ENCODE results near the gene SCARF1. TPM values are rescaled to one million over a fixed set of nuclear protein-coding genes. Genes with fewer than 3 reads are reported as not detected.

Gene SCARF1
- total RNA-seq, 1 donor from 2014 or later: 0.42 TPM

DNA sequence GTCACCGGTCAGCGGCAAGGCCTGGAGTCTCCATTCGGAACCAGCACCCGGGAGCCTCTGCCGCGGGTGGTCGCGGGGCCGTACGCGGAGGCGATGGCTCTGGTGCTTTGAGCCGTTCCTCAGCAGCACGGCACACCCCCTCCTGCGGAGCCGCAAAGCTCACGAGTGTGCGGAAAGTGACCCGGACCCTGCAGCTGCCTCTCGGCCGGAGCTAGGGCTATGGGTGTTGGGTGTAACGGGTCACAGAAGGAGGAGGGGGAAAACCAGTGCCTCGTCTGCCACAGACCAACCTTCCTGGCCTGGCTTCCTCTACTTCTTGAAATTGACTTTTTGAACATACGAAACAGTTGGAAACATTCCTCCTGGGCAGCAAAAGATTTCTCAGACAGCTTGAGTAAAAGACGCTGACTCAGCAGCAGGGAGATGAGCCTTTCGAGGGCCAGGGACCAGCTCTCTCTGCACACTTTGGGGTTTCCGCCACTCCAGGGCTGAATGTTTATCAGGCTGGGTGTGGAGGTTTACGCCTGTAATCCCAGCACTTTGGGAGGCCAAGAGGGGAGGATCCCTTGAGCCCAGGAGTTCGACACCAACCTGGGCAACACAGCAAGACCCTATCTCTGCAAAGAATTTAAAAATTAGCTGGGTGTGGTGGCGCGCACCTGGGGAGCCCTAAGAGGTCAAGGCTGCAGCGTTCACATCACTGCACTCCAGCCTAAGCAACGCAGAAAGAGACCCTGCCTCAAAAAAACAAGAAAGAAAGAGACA is 56.5 kb downstream of the SCARF1 start:
- TF ChIP-seq, protein P1, sequence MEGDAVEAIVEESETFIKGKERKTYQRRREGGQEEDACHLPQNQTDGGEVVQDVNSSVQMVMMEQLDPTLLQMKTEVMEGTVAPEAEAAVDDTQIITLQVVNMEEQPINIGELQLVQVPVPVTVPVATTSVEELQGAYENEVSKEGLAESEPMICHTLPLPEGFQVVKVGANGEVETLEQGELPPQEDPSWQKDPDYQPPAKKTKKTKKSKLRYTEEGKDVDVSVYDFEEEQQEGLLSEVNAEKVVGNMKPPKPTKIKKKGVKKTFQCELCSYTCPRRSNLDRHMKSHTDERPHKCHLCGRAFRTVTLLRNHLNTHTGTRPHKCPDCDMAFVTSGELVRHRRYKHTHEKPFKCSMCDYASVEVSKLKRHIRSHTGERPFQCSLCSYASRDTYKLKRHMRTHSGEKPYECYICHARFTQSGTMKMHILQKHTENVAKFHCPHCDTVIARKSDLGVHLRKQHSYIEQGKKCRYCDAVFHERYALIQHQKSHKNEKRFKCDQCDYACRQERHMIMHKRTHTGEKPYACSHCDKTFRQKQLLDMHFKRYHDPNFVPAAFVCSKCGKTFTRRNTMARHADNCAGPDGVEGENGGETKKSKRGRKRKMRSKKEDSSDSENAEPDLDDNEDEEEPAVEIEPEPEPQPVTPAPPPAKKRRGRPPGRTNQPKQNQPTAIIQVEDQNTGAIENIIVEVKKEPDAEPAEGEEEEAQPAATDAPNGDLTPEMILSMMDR (conservative IDR thresholded peaks at IDR 0.05): no peak
- Mint-ChIP-seq H3K4me3 (no peak overlapping the region), H3K4me1 (no peaks in the 10 kb centered on the region), H3K27ac (ENCODE audit: unreplicated experiment) (no peak overlapping the region), H3K36me3 (ENCODE audit: low read depth) (no peaks in the 10 kb centered on the region), H3K27me3 (ENCODE audit: low read depth) (no peaks in the 10 kb centered on the region), H3K9me3 (no peaks in the 10 kb centered on the region)
- DNase-seq (ENCODE audit: low read depth, low spot score): no peak

DNA sequence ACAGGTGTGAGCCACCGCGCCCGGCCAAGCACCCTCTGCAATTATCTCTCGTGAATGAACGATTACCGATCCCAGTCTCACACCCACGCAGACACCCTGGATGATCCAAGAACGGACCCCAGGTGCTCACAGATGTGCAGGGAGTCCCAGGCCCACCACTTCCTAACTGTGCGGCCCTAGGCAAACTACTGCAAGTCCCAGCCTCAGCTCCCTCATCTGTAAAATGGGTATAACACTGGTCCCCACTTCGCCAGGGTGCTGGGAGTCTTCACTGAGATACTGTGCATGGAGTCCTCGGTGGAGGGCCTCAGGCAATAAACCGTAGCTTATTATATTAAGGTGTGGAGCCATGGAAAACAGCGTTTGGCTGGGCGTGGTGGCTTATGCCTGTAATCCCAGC is 61.4 kb downstream of the SCARF1 start:
- Mint-ChIP-seq H3K27me3 (ENCODE audit: low read depth) (no peaks in the 10 kb centered on the region), H3K27ac (ENCODE audit: unreplicated experiment) (no peak overlapping the region), H3K36me3 (ENCODE audit: low read depth) (no peaks in the 10 kb centered on the region), H3K4me3 (no peak overlapping the region), H3K4me1 (no peaks in the 10 kb centered on the region), H3K9me3 (no peaks in the 10 kb centered on the region)
- TF ChIP-seq, protein P1 (conservative IDR thresholded peaks at IDR 0.05): no peak
- DNase-seq (ENCODE audit: low read depth, low spot score): no peak

Other genes with a start within 250 kb of the SCARF1 start
- 1,231 and 1,295 TPM in 2 replicates for gene YWHAE, start 245.5 kb downstream of the SCARF1 start, total RNA-seq
- gene CRK, start 189.5 kb downstream of the SCARF1 start, total RNA-seq: 57.5 and 58.5 TPM in 2 replicates
- 45.1 and 53.2 TPM in 2 replicates for gene MYO1C, start 153.0 kb downstream of the SCARF1 start, total RNA-seq
- gene INPP5K, start 129.1 kb downstream of the SCARF1 start, total RNA-seq: 19.4 and 20.0 TPM in 2 replicates
- gene PITPNA, start 82.9 kb downstream of the SCARF1 start, total RNA-seq: 80.8 and 86.8 TPM in 2 replicates
- gene SLC43A2, start 16.9 kb downstream of the SCARF1 start, total RNA-seq: 13.9 and 15.5 TPM in 2 replicates
- gene RILP, start 4.1 kb upstream of the SCARF1 start, total RNA-seq: 1.2 and 1.8 TPM in 2 replicates
- gene PRPF8, start 39.1 kb upstream of the SCARF1 start, total RNA-seq: 449 and 459 TPM in 2 replicates
- 1.1 TPM in 2 replicates for gene TLCD2, start 64.6 kb upstream of the SCARF1 start, total RNA-seq
- gene WDR81, start 79.0 kb upstream of the SCARF1 start, total RNA-seq: 13.2 and 14.2 TPM in 2 replicates
- 0.19 TPM in 1 of 2 replicates, not detected in the other for gene SERPINF2, start 97.1 kb upstream of the SCARF1 start, total RNA-seq
- 2.3 and 4.6 TPM in 2 replicates for gene SERPINF1, start 116.3 kb upstream of the SCARF1 start, total RNA-seq
- 29.3 and 32.2 TPM in 2 replicates for gene SMYD4, start 184.2 kb upstream of the SCARF1 start, total RNA-seq
- gene RPA1, start 184.3 kb upstream of the SCARF1 start, total RNA-seq: 205 and 215 TPM in 2 replicates

All from neural crest cell (in vitro differentiated cells).